ENCODE measurements around the gene MGLL. TPM values are rescaled to one million over a fixed set of nuclear protein-coding genes. Genes with fewer than 3 reads are reported as not detected.

MGLL gene
- total RNA-seq, 1 donor from 2014 or later: 2.5 TPM

- no peak overlapping the region for H3K4me3 Mint-ChIP-seq
- peaks cover 1% of the 10 kb centered on the region for H3K27me3 Mint-ChIP-seq (ENCODE audit: low read depth)
- peaks cover 36% of the 10 kb centered on the region for H3K4me1 Mint-ChIP-seq
- no peak for DNase-seq (ENCODE audit: low spot score in 2 of 2, unreplicated experiment in 2 of 2)
- H3K36me3 Mint-ChIP-seq: no peaks in the 10 kb centered on the region
- H3K27ac Mint-ChIP-seq: no peak overlapping the region
- no peaks in the 10 kb centered on the region for H3K9me3 Mint-ChIP-seq
- TF ChIP-seq CTCF (IDR thresholded peaks at IDR 0.05; ENCODE audit: unreplicated experiment): no peak
These were observed 27.3 kb downstream of the MGLL start for GRCh38 chr3:127794972-127795371.

- no peak overlapping the region for H3K27ac Mint-ChIP-seq
- no peak for TF ChIP-seq CTCF (IDR thresholded peaks at IDR 0.05; ENCODE audit: unreplicated experiment)
These were observed 27.9 kb downstream of the MGLL start for GRCh38 chr3:127794402-127794801.

GRCh38 chr3:127792541-127793292, 29.6 kb downstream of the MGLL start:
- peaks cover 51% of the 10 kb centered on the region for H3K4me1 Mint-ChIP-seq
- H3K27me3 Mint-ChIP-seq (ENCODE audit: low read depth): no peaks in the 10 kb centered on the region
- no peaks in the 10 kb centered on the region for H3K36me3 Mint-ChIP-seq
- DNase-seq (ENCODE audit: low spot score in 2 of 2, unreplicated experiment in 2 of 2): peak in 1 of 2 experiments; percentile 70
- H3K9me3 Mint-ChIP-seq: no peaks in the 10 kb centered on the region
- no peak overlapping the region for H3K4me3 Mint-ChIP-seq
- no peak for TF ChIP-seq CTCF (IDR thresholded peaks at IDR 0.05; ENCODE audit: unreplicated experiment)
- H3K27ac Mint-ChIP-seq: peak overlapping the region; percentile 93

More at GRCh38 chr3:127794402-127794801, 27.9 kb downstream of the MGLL start:
- Mint-ChIP-seq H3K4me1 (peaks cover 39% of the 10 kb centered on the region), H3K4me3 (no peak overlapping the region), H3K9me3 (no peaks in the 10 kb centered on the region), H3K36me3 (no peaks in the 10 kb centered on the region), H3K27me3 (ENCODE audit: low read depth) (peaks cover 1% of the 10 kb centered on the region)
- DNase-seq (ENCODE audit: low spot score in 2 of 2, unreplicated experiment in 2 of 2): no peak

- Mint-ChIP-seq H3K27me3 (ENCODE audit: low read depth) (no peaks in the 10 kb centered on the region), H3K36me3 (no peaks in the 10 kb centered on the region), H3K4me1 (peaks cover 51% of the 10 kb centered on the region), H3K27ac (peak overlapping the region; percentile 93), H3K4me3 (no peak overlapping the region), H3K9me3 (no peaks in the 10 kb centered on the region)
- TF ChIP-seq CTCF (IDR thresholded peaks at IDR 0.05; ENCODE audit: unreplicated experiment): no peak
- peak in 1 of 2 experiments; percentile 46 for DNase-seq (ENCODE audit: low spot score in 2 of 2, unreplicated experiment in 2 of 2)
These were observed 30.9 kb downstream of the MGLL start for GRCh38 chr3:127791221-127791913.

GRCh38 chr3:127790882-127791183, 31.5 kb downstream of the MGLL start:
- no peaks in the 10 kb centered on the region for H3K27me3 Mint-ChIP-seq (ENCODE audit: low read depth)
- DNase-seq (ENCODE audit: low spot score in 2 of 2, unreplicated experiment in 2 of 2): no peak
- H3K27ac Mint-ChIP-seq: peak overlapping the region; percentile 93
- no peak overlapping the region for H3K4me3 Mint-ChIP-seq
- H3K36me3 Mint-ChIP-seq: no peaks in the 10 kb centered on the region
- no peak for TF ChIP-seq CTCF (IDR thresholded peaks at IDR 0.05; ENCODE audit: unreplicated experiment)
- peaks cover 56% of the 10 kb centered on the region for H3K4me1 Mint-ChIP-seq
- H3K9me3 Mint-ChIP-seq: no peaks in the 10 kb centered on the region

Data from mesothelial cell of epicardium (in vitro differentiated cells).